Osteoblast (primary cell): ENCODE results near the gene CDK5RAP2. TPM values are rescaled to one million over a fixed set of nuclear protein-coding genes. Genes with fewer than 3 reads are reported as not detected.

Experiments used
- DNase-seq: peaks from one replicate; pipeline ENCODE4 v3.0.0; 2011; ENCODE audit warnings: low spot score, mixed read lengths; ENCODE audit not compliant: insufficient read length; ENCODE audit errors: missing footprints
- H2AFZ ChIP-seq: 2 replicates; pipeline ENCODE4 v1.6.0; 2011; ENCODE audit warnings: mild to moderate bottlenecking, low read length
- H3K27ac ChIP-seq: 2 replicates; pipeline ENCODE4 v1.5.1; 2011; ENCODE audit warnings: mild to moderate bottlenecking, low read depth, low read length, moderate library complexity
- H3K27me3 ChIP-seq: 2 replicates; pipeline ENCODE4 v1.6.0; 2012; ENCODE audit warnings: mild to moderate bottlenecking, control low read depth, inconsistent platforms, low read length, moderate library complexity; ENCODE audit not compliant: insufficient read depth
- H3K36me3 ChIP-seq: 2 replicates; pipeline ENCODE4 v1.5.1; 2011; ENCODE audit warnings: mild to moderate bottlenecking, low read length, control low read depth, moderate library complexity; ENCODE audit not compliant: insufficient read depth
- H3K4me1 ChIP-seq: 2 replicates; pipeline ENCODE4 v1.5.1; 2011; ENCODE audit warnings: mild to moderate bottlenecking, low read length, control low read depth, moderate library complexity; ENCODE audit not compliant: insufficient read depth
- H3K4me2 ChIP-seq: 2 replicates; pipeline ENCODE4 v1.6.0; 2011; ENCODE audit warnings: mild to moderate bottlenecking, low read length; ENCODE audit not compliant: insufficient read depth
- H3K4me3 ChIP-seq: fragments of 200-600 bp; sonication (generic); 3 replicates; pipeline ENCODE4 v1.5.1; 2012; ENCODE audit warnings: mild to moderate bottlenecking, low read length, inconsistent platforms; ENCODE audit not compliant: insufficient read depth
- H3K79me2 ChIP-seq: 2 replicates; pipeline ENCODE4 v1.6.0; 2012; ENCODE audit warnings: mild to moderate bottlenecking, low read length, control low read depth, inconsistent platforms; ENCODE audit not compliant: insufficient read depth
- H3K9me3 ChIP-seq: 2 replicates; pipeline ENCODE4 v1.5.1; 2011; ENCODE audit warnings: low read depth, low read length, control low read depth
- H4K20me1 ChIP-seq: 2 replicates; pipeline ENCODE4 v1.6.0; 2012; ENCODE audit warnings: mild to moderate bottlenecking, low read length, control low read depth; ENCODE audit not compliant: insufficient read depth
- CTCF ChIP-seq: IDR thresholded peaks from 2 replicates; pipeline ENCODE4 v1.5.1; 2011; ENCODE audit warnings: mild to moderate bottlenecking, low read depth, low read length, moderate library complexity; ENCODE audit errors: extremely low read depth
- total RNA-seq: library from RNA; depleted of rRNA; stranded (reverse); fragments of >200 nt; gene quantifications from 2 replicates; pipeline ENCODE4 v1.2.3, GENCODE V29; 2012

Gene CDK5RAP2
- total RNA-seq, 1 donor: 59.7 TPM

GRCh38 chr9:120539951-120540350, 40.0 kb downstream of the CDK5RAP2 start:
- Histone ChIP-seq H3K4me3 (no peak overlapping the region), H3K9me3 (no peaks in the 10 kb centered on the region), H3K4me1 (no peaks in the 10 kb centered on the region), H4K20me1 (no peaks in the 10 kb centered on the region), H3K27me3 (no peaks in the 10 kb centered on the region), H3K79me2 (no peaks in the 10 kb centered on the region), H3K27ac (no peak overlapping the region), H3K36me3 (peaks cover 19% of the 10 kb centered on the region), H2AFZ (no peak overlapping the region), H3K4me2 (no peak overlapping the region)
- TF ChIP-seq CTCF: no peak
- DNase-seq: no peak

- no peaks in the 10 kb centered on the region for H3K4me1 ChIP-seq
- no peak for TF ChIP-seq CTCF
- no peaks in the 10 kb centered on the region for H3K27me3 ChIP-seq
- H2AFZ ChIP-seq: no peak overlapping the region
- H3K4me3 ChIP-seq: no peak overlapping the region
- no peak overlapping the region for H3K4me2 ChIP-seq
- H4K20me1 ChIP-seq: no peaks in the 10 kb centered on the region
- DNase-seq: no peak
- peaks cover 19% of the 10 kb centered on the region for H3K36me3 ChIP-seq
- H3K27ac ChIP-seq: no peak overlapping the region
- H3K9me3 ChIP-seq: no peaks in the 10 kb centered on the region
- no peaks in the 10 kb centered on the region for H3K79me2 ChIP-seq
Observed at GRCh38 chr9:120538339-120538738, 41.6 kb downstream of the CDK5RAP2 start.

GRCh38 chr9:120536949-120537640, 42.9 kb downstream of the CDK5RAP2 start:
- TF ChIP-seq CTCF: no peak
- no peak for DNase-seq

GRCh38 chr9:120536094-120536493, 43.9 kb downstream of the CDK5RAP2 start:
- H3K4me1 ChIP-seq: no peaks in the 10 kb centered on the region
- DNase-seq: no peak

More at GRCh38 chr9:120536949-120537640, 42.9 kb downstream of the CDK5RAP2 start:
- no peaks in the 10 kb centered on the region for H3K9me3 ChIP-seq
- H3K27ac ChIP-seq: no peak overlapping the region
- H3K4me3 ChIP-seq: no peak overlapping the region
- no peak overlapping the region for H2AFZ ChIP-seq
- no peaks in the 10 kb centered on the region for H3K79me2 ChIP-seq
- peaks cover 15% of the 10 kb centered on the region for H3K36me3 ChIP-seq
- no peaks in the 10 kb centered on the region for H4K20me1 ChIP-seq
- H3K27me3 ChIP-seq: no peaks in the 10 kb centered on the region
- H3K4me2 ChIP-seq: no peak overlapping the region
- no peaks in the 10 kb centered on the region for H3K4me1 ChIP-seq

More at GRCh38 chr9:120536094-120536493, 43.9 kb downstream of the CDK5RAP2 start:
- Histone ChIP-seq H4K20me1 (no peaks in the 10 kb centered on the region), H3K4me3 (no peak overlapping the region), H3K27me3 (no peaks in the 10 kb centered on the region), H3K27ac (no peak overlapping the region), H3K4me2 (no peak overlapping the region), H3K36me3 (peaks cover 15% of the 10 kb centered on the region), H3K79me2 (no peaks in the 10 kb centered on the region), H3K9me3 (no peaks in the 10 kb centered on the region), H2AFZ (no peak overlapping the region)
- TF ChIP-seq CTCF: no peak
